Pancreas (tissue), 10 donors: ENCODE data around the gene NCAPD3. TPM values are rescaled to one million over a fixed set of nuclear protein-coding genes. Genes with fewer than 3 reads are reported as not detected.
"Not testable (repeated sequence)": the region's sequence is repeated elsewhere in the genome, so short reads cannot be mapped to it uniquely, and the experiment has no call there.

Experiments
- ATAC-seq, 4 donors: fragments of 200-7000 bp; cut with Tn5 transposase; one replicate each; pipeline versions ENCODE4 v1.8.0 to v1.9.1; 2020; ENCODE audit warnings: mild to moderate bottlenecking in 4 of 4, moderate library complexity in 4 of 4
- DNase-seq, 6 donors: peaks; one replicate each; pipeline ENCODE4 v3.0.0-alpha.2; 2020
- FAIRE-seq: peaks from 2 replicates; lab custom pipeline; 2012; peaks lifted over from hg19 to GRCh38; lab: Jason Lieb, UNC
- H3K27ac ChIP-seq, 4 donors: fragments of 200-600 bp; sonication (generic); 1 replicate in 3 of 4; 2 replicates in 1 of 4; pipeline versions ENCODE4 v1.5.0 to v1.8.0; 2020
- H3K27me3 ChIP-seq, 4 donors: fragments of 200-600 bp; one replicate each; pipeline ENCODE4 v1.8.0; 2021
- H3K36me3 ChIP-seq, 3 donors: fragments of 200-600 bp; sonication (generic) in 1 of 3; one replicate each; pipeline versions ENCODE4 v1.5.0 to v1.8.0; 2020 to 2021
- H3K4me1 ChIP-seq, 3 donors: fragments of 200-600 bp; one replicate each; pipeline ENCODE4 v1.8.0; 2021
- H3K4me3 ChIP-seq, 4 donors: fragments of 200-600 bp; sonication (generic) in 2 of 4; one replicate each; pipeline versions ENCODE4 v1.5.0 to v1.8.0; 2020 to 2021
- H3K9me3 ChIP-seq, 4 donors: fragments of 200-600 bp; one replicate each; pipeline ENCODE4 v1.8.0; 2021
- CTCF ChIP-seq, 4 donors: fragments of 200-600 bp; sonication (generic) in 3 of 4; IDR thresholded peaks; one replicate each; pipeline versions ENCODE4 v1.5.0 to v1.8.0; 2021; ENCODE audit warnings: antibody characterized with exemption in 4 of 4
- WGBS, 2 donors: extraction: QIAGEN DNeasy Blood & Tissue Kit; methylation state at CpG; one replicate each; pipeline ENCODE4 v1.1.7; 2013; 5-methylcytosine and 5-hydroxymethylcytosine counted together
- intact Hi-C, 3 donors: fragments of 100-400 bp; cut with DNase I; formaldehyde crosslinking; loops; one replicate each; pipeline versions ENCODE4 v1.11.1 to v1.14.2; 2022
- polyA plus RNA-seq, 2 donors: library from polyadenylated mRNA; stranded (reverse); fragments of 200-250 nt; gene quantifications; one replicate each; pipeline ENCODE4 v1.2.3, GENCODE V29; 2013
- total RNA-seq, 6 donors: library from RNA; stranded (reverse); fragmentation: NEBNext Ultra II Directional in 4 of 6; extraction: Animal tissue kit (Norgen Biotek cat#: 25700) in 4 of 6; gene quantifications; one replicate each; pipeline versions ENCODE4 v1.2.1 to v1.2.4, GENCODE V29; 2021 to 2023
- donor health status: healthy with polysubstance abuse.
- donor health status: DM: no; HTN: no; CAD: no; lungs with moderate emphysema.
- donor health status: DM: no; HTN: no; CAD: no.
- donor health status: control.
- donor health status: control.
- donor health status: Bipolar disorder and iron deficiency.
- donor health status: DM: yes; HTN: yes; CAD: no.
- donor health status: DM: no; HTN: no; CAD: no.
- donor health status: DM: no; HTN: no; CAD: no.
- donor health status: DM: yes; HTN: yes; CAD: no.

Gene NCAPD3
- total and polyA plus RNA-seq, 8 donors = 4.5 to 9.5 (median 6.2) TPM

DNA sequence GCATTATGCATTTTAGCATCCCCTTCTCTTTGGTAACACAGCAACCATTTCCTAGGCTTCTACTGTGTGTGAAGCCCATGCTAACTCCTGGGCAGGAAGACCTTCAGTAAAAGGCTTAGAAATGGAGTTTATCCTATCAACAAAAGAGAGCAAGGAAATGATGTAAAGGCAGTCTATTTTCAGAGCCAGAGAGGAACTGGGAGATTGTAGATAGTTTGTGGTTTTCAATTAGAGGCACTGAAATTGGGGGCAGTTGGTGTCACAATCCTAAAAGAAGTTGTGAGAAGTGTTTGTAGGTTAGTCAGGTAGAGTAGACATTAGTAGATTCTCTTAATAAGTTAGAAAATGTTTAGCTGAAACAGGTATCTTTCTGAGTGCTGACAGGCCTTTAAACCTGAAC lies 36.7 kb upstream of the NCAPD3 start:
- no peaks in the 10 kb centered on the region for H3K9me3 ChIP-seq
- no peak for TF ChIP-seq CTCF (IDR thresholded peaks at IDR 0.05)
- no peak for ATAC-seq
- H3K27ac ChIP-seq = no peak overlapping the region
- FAIRE-seq = no peak
- no peaks in the 10 kb centered on the region for H3K4me1 ChIP-seq
- H3K27me3 ChIP-seq = no peaks in the 10 kb centered on the region
- intact Hi-C loops = no loop called here
- peaks cover 0 to 36% (median 12%) of the 10 kb centered on the region in 3 donors for H3K36me3 ChIP-seq
- no peak overlapping the region for H3K4me3 ChIP-seq
- DNase-seq = no peak

GRCh38 chr11:134258577-134258976 lies 34.8 kb upstream of the NCAPD3 start:
- no peaks in the 10 kb centered on the region for H3K27me3 ChIP-seq
- DNase-seq (no peak), FAIRE-seq (no peak), ATAC-seq (no peak)
- no peak overlapping the region for H3K4me3 ChIP-seq
- H3K36me3 ChIP-seq = peaks cover 0 to 36% (median 12%) of the 10 kb centered on the region in 3 donors
- no peak overlapping the region for H3K27ac ChIP-seq
- H3K9me3 ChIP-seq = no peaks in the 10 kb centered on the region
- H3K4me1 ChIP-seq = peaks cover 0 to 10% (median 8%) of the 10 kb centered on the region in 3 donors
- no peak for TF ChIP-seq CTCF (IDR thresholded peaks at IDR 0.05)
- WGBS, 2 donors = 84 to 88% methylated on average over 4 of the region's 4 CpGs
- intact Hi-C loops = no loop called here

DNA sequence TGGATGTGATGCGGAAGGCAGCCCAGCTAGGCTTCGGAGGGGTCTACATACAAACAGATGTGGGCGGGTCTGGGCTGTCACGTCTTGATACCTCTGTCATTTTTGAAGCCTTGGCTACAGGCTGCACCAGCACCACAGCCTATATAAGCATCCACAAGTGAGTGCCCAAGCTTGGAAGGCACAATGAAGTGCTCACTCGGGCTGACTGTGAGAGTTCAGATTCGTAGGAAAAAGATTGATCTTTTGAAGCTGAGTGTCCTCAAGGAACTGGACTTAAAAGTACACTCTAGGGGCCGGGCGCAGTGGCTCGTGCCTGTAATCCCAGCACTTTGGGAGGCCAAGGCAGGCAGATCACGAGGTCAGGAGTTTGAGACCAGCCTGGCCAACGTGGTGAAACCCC lies 33.3 kb upstream of the NCAPD3 start:
- DNase-seq = no peak
- no peak for TF ChIP-seq CTCF (IDR thresholded peaks at IDR 0.05)
- H3K4me1 ChIP-seq = peaks cover 0 to 13% (median 8%) of the 10 kb centered on the region in 3 donors
- H3K27me3 ChIP-seq = no peaks in the 10 kb centered on the region
- no peak for ATAC-seq
- H3K27ac ChIP-seq = no peak overlapping the region
- H3K9me3 ChIP-seq = no peaks in the 10 kb centered on the region
- peaks cover 0 to 35% (median 12%) of the 10 kb centered on the region in 3 donors for H3K36me3 ChIP-seq
- WGBS, 2 donors = 91 to 92% methylated on average over 11 of the region's 11 CpGs
- intact Hi-C loops = no loop called here
- H3K4me3 ChIP-seq = no peak overlapping the region
- FAIRE-seq = no peak

DNA sequence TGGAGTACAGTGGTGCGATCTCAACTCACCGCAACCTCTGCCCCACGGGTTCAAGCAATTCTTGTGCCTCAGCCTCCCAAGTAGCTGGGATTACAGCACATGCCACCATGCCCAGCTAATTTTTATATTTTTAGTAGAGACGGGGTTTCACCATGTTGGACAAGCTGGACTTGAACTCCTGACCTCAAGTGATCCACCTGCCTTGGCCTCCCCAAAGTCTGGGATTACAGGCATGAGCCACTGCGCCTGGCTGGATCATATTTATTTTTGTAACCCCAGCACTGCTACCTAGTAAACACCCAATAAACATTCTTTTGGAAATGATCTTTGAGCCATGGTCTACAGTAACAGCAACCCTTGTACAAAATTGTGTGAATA lies 31.4 kb upstream of the NCAPD3 start:
- Histone ChIP-seq H3K4me1 (peaks cover 0 to 17% (median 8%) of the 10 kb centered on the region in 3 donors), H3K36me3 (peaks cover 0 to 25% (median 5%) of the 10 kb centered on the region in 3 donors)
- DNase-seq, H3K9me3 ChIP-seq, H3K27ac ChIP-seq, intact Hi-C loops, H3K27me3 ChIP-seq, FAIRE-seq, H3K4me3 ChIP-seq, ATAC-seq: not testable (repeated sequence)
- WGBS, 2 donors = 97 to 99% methylated on average over 5 of the region's 5 CpGs

- H3K4me1 ChIP-seq = peaks cover 0 to 17% (median 8%) of the 10 kb centered on the region in 3 donors
- H3K9me3 ChIP-seq = no peaks in the 10 kb centered on the region
- no peak for TF ChIP-seq CTCF (IDR thresholded peaks at IDR 0.05)
- H3K36me3 ChIP-seq = peaks cover 0 to 24% (median 0%) of the 10 kb centered on the region in 3 donors
- peak overlapping the region in 3 of 4 donors; percentile 85 to 94 (median 94) for H3K4me3 ChIP-seq
- WGBS, 2 donors = 28% methylated on average over 3 of the region's 3 CpGs
- no peak overlapping the region for H3K27ac ChIP-seq
- intact Hi-C loops = no loop called here
- no peak for DNase-seq
- no peak for ATAC-seq
- FAIRE-seq = no peak
- no peaks in the 10 kb centered on the region for H3K27me3 ChIP-seq
Observed at GRCh38 chr11:134254433-134255183, 30.8 kb upstream of the NCAPD3 start.
